Cardiac fibroblast (primary cell): ENCODE data around the gene HERPUD2.
A peak's percentile ranks its signal among the peaks of the same experiment; 100 is the strongest.

Experiments
- DNase-seq, 2 donors: peaks; one replicate each; pipeline versions ENCODE4 v3.0.0 to v3.0.0-alpha.2; 2010; ENCODE audit warnings: low read depth in 2 of 2
- H3K4me3 ChIP-seq, 2 donors: replicated peaks in 1 of 2; 1 replicate in 1 of 2; 2 replicates in 1 of 2; pipeline ENCODE4 v1.5.1; 2011; ENCODE audit warnings: low read depth in 2 of 2, low read length in 2 of 2, mild to moderate bottlenecking in 2 of 2, moderate library complexity in 1 of 2
- TF ChIP-seq, protein P1 (sequence below): IDR thresholded peaks from one replicate; pipeline ENCODE4 v1.5.1; 2011; ENCODE audit warnings: low read depth, mild to moderate bottlenecking, low read length, inconsistent platforms

HERPUD2 gene

GRCh38 chr7:35647171-35647574, 47.8 kb downstream of the HERPUD2 start:
- DNase-seq = peak; percentile 30 to 52
- TF ChIP-seq, protein P1, sequence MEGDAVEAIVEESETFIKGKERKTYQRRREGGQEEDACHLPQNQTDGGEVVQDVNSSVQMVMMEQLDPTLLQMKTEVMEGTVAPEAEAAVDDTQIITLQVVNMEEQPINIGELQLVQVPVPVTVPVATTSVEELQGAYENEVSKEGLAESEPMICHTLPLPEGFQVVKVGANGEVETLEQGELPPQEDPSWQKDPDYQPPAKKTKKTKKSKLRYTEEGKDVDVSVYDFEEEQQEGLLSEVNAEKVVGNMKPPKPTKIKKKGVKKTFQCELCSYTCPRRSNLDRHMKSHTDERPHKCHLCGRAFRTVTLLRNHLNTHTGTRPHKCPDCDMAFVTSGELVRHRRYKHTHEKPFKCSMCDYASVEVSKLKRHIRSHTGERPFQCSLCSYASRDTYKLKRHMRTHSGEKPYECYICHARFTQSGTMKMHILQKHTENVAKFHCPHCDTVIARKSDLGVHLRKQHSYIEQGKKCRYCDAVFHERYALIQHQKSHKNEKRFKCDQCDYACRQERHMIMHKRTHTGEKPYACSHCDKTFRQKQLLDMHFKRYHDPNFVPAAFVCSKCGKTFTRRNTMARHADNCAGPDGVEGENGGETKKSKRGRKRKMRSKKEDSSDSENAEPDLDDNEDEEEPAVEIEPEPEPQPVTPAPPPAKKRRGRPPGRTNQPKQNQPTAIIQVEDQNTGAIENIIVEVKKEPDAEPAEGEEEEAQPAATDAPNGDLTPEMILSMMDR = no peak
- H3K4me3 ChIP-seq = no peak overlapping the region

DNA sequence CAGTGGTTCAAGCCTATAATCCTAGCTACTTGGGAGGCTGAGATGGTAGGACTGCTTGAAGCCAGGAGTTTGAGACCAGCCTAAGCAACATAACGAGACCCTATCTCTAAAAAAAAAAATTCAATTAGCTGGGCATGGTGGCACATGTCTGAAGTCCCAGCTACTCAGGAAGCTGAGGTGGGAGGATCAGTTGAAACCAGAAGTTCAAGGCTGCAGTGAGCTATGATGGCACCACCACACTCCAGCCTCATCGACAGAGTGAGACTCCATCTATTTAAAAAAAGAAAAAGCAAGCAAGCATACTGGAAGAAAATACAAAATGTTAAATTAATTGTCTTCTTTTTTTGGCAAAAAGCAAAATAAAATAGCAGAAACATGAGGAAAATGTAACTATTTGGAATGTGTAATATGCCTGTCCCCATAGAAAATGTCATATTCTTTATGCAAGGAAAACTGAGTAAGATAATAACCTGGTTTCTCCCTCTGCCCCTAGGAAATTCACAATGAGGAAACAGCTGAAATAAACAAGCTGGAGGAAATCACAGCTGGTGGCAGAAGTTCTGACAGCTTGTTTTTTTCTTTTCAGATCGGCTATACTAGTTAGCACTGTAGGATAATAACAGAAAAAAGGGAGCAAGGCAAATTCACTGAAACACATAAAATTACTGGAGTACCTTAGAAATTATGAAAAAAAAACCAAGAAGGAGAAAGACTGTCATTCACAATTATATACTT, 48.5 kb downstream of the HERPUD2 start:
- no peak overlapping the region for H3K4me3 ChIP-seq
- DNase-seq = peak in 1 of 2 donors; percentile 31
- TF ChIP-seq, protein P1 = no peak

GRCh38 chr7:35645691-35646090, 49.2 kb downstream of the HERPUD2 start:
- TF ChIP-seq, protein P1 = no peak
- DNase-seq = no peak
- H3K4me3 ChIP-seq = no peak overlapping the region

DNA sequence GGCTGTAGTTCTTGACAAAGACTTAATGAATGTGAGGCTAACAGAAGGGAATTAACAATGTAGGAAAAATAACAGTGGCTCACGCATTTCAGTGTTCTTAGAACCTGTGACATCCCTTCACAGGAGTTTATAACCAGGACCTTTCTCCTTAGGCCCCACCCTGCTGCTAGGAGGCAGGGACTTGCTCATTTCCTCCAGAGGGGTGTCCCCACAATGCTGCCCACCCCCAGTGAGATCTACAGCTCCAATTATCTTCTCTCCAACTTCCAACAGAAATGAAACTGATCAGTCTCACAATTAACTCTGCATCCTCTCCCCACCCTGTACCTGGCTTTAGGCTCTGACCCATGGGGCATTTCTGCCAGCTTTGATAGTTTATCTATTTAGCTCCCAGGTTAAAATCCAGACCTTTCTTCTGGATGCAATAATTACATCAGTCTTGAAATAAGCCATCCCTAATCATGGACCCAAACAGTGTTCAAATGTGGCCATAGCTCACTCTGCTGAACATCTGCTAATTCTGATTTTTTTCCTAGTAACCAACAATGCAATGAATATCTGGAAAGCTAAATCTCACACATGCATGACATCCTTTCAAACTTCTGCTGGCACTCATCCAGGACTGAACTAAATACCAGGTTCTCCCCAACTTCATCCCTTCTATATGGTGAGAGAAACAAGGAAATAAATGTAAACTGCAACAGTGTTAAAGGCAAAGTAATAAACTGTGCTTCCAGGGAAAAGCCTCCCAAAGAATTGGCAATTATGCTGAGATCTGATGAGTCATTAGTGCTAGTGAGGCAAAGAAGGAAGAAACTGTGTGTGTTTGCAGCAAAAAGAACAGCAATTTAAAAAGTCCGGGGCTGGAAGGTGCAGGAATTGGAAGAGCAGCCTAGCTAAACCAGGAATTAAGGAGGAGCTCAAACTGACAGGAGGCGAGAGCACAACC, 64.6 kb downstream of the HERPUD2 start:
- TF ChIP-seq, protein P1 = no peak
- no peak overlapping the region for H3K4me3 ChIP-seq
- peak; percentile 54 to 60 for DNase-seq

DNA sequence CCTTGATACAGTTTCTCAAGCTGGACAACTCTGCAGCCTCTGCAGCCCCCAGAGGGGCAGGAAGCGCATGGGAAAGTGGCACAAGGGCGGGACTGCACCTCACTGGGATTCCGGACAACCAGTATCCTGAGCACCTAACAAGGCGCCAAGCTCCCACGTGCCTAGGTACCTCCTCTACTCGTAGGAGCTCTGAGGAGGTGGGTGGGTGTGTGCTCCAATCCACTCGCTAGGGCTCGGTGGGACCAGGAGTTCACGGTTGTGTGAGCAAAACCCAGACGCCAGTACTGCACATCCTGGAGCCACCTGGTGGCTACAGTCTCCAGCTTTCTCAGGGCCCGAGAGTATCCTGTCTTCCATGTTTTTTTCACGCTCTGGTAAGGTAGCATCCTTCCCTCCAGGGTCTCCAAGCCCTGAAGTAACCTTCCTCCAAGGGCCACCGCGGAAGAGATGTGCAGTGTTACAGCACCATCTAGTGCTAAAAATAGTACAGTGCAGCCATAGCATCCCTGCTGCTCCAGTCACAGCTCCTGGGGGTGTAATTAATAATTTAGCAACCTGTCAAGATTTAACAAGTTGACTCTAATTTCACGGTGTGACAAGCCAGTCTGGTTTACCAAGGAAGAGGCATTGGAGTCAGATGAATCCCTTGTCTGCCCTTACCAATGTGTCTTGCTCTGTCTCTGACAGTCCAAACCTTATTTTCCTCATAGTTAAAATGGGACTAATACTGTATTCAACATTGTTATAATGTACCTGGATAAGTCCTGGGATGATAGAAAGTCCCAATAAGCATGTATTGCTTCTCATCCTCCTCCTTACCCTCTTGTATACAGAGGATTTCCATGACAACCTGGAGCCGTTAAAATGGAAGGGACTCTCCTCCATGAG, 70.4 kb downstream of the HERPUD2 start:
- no peak overlapping the region for H3K4me3 ChIP-seq
- TF ChIP-seq, protein P1 = peak; percentile 81
- peak; percentile 55 to 58 for DNase-seq

- TF ChIP-seq, protein P1 = no peak
- H3K4me3 ChIP-seq = no peak overlapping the region
- no peak for DNase-seq
These were observed 71.6 kb downstream of the HERPUD2 start for GRCh38 chr7:35623381-35623780.
